RKO (cell line): Measurements from ENCODE around the gene TRABD2A.

ENCODE experiments used
- DNase-seq: peaks from one replicate; pipeline ENCODE4 v3.0.0-alpha.2; 2016; ENCODE audit warnings: low spot score

TRABD2A gene

DNA sequence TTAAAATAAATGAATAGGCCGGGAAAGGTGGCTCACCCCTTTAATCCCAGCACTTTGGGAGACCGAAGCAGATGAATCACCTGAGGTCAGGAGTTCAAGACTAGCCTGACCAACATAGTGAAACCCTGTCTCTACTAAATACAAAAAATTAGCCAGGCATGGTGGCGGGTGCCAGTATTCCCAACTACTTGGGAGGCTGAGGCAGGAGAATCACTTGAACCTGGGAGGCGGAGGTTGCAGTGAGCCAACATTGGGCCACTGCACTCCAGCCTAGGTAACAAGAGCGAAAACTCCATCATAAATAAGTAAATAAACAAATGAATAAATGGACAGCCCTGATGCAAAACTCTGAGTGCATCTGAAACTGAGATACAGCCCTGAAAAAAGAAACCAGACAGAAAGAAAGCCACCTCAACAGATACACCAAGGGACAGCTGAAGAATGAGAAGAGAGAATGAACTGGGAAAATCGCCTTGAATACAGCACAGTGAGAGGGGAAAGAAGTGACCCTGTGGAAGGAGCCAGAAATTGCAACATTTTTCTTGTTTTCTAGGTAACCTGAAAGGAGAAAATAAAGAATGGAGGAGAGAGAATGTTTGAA is 64.4 kb downstream of the TRABD2A start:
- DNase-seq = no peak

DNA sequence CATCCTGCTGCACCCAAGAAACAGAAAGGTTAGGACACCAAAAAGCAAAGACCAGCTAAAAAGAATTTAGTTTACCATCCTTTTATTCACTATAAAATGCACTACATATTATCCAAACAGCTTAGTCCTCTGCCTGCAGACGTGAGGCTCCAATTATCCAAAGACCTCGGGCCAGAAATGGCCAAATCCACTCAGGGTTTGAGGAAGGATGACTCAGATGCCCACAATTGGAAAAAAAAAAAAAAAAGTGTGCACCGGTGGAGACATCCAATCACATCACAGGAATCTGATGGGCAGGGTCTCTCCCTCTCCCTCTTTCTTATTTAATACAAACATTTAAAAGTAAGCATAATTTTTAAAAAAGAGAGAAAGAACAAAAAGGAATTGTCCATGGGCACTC is 65.7 kb downstream of the TRABD2A start:
- no peak for DNase-seq

DNA sequence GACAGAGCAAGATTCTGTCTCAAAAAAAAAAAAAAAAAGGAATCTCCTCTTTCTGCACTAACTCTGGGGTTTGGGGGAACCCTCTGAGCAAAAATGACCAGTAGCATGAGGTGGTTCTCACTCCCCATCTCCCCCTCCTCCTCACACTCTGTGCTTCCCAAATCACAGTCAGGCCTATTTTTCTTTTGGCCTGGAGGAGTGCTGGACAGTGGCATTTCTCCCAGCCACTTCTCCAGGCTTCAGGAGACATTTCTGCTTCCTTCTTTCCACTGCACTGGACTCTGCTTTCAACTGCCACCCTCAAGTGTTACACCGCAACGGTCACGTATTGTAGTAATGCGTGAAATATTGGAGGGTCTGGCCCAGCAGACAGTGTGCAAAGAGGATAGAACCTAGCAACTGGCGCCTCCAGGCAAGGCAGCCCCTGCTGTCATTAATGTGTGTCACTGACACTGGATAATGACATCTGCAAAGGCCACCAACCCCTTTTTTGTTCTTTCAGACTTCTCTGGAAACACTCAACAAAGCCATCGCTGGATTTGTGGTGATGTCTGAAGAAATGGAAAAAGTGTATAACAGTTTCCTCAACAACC is 68.9 kb downstream of the TRABD2A start:
- no peak for DNase-seq

DNA sequence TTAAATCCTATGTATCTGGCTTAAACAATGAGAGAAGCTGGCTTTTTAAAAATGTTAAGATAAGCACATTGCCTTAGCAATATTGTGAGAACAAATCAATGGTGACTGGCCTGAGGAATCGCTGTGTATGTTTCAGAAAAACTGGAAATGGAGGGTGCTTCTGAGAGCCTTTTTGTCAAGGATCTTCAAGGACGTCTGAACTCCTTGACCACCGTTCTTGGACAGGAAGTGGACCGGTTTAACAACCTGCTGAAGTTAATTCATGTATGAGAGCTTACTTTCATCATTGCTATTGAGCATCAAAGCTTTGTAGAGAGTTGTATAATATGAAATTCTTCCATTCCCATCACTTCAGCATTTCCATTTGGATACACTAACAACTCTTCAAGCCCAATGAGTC is 72.6 kb downstream of the TRABD2A start:
- no peak for DNase-seq

DNA sequence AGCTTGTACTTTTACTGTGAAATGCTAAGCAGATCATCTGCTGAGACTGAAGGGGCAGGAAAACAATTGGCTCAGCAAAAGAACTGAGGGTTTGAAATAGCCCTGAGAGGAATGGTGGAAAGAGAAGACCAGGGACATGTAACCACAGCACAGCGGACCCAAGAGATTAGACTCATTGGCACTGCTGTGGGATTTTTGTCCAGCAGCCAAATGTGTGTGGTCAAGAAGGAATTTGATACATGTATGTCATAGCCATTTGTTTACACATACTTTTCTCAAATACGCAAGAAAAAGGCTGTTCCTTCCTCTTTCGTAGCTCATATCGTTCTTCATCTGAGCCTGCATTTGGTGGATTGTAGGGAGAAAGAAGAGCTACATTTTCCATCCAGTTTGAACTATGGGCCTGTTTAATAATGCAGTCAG is 73.8 kb downstream of the TRABD2A start:
- no peak for DNase-seq

DNA sequence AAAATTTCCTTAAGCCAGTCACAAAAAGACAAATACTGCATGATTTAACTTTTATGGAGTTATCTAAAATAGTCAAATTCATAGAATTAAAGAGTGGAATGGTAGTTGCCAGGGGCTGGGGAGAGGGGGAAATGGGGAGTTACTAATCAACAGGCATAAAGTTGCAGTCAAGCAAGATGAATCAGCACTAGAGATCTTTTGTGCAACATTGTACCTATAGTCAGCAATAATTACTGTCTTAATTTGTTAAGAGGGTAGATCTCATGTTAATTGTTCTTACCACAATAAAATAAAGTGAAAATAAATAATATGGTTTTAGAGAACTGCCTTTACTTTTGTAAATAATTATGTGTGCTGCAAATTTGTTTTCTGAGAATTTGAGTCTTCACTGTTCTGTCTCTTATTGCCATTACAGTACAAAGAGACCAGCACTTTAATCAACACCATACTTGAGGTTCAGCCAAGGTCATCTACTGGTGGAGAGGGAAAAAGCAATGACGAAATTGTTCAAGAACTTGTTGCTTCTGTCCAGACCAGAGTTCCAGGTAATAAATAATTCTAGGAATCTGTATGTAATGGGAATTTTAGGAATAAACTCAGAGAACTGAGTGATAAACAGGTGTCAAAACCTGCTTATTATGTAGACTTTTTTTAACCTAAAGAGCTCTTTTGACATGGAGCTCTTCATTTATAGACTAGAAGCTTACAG is 75.5 kb downstream of the TRABD2A start:
- DNase-seq = no peak

DNA sequence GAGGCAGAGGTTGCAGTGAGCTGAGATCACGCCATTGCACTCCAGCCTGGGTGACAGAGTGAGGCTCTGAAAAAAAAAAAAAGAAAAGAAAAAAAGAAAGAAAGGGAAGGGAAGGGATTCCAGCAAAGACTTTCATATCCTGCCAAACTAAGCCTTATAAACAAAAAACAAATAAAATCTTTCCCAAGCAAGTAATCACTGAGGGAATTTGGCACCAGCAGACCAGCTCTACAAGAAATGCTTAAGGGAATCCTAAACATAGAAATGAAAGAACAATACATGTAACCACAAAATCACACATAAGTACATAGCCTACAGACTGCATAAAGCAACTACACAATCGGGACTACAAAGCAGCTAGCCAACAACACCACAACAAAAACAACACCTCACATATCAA is 79.1 kb downstream of the TRABD2A start:
- DNase-seq = no peak

DNA sequence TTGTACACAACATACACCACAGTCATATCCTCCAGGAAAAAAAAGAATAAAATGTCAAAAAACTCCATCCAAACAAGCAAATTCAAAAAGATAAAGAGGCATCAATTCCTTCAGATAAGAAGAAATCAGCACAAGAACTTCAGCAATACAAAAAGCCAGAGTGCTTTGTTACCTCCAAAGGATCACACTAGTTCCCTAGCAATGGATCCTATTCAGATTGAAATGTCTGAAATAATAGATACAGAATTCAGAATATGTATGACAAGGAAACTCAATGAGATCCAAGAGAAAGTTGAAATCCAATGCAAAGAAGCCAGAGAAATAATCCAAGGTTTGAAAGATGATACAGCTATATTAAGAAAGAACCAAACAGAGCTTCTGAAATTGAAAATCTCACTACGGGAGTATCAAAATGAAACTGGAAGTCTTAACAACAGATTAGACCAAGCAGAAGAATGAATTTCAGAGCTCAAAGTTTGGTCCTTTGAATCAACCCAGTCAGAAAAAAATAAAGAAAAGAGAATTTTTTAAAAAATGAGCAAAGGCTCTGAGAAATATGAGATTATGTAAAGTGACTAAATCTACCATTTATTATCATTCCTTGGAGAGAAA is 80.6 kb downstream of the TRABD2A start:
- no peak for DNase-seq

DNA sequence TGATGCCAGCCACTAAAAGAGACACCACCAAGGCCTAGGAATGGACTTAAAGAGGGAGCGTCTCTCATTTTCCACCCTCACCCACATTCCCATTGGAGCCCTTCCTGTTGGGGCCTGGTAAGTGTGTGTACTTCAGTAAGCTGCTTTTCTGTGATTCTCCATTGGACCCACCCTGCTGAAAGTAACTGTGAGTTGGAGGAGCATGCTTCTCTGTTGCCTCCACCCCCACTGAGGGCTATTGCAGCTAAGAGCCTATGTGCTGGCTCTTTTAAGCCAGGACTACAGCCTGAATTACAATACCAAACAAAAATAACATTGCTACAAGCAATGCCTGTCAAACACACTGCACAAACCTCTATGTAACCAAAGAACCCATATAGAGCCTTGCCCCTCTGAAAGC is 81.1 kb downstream of the TRABD2A start:
- no peak for DNase-seq

DNA sequence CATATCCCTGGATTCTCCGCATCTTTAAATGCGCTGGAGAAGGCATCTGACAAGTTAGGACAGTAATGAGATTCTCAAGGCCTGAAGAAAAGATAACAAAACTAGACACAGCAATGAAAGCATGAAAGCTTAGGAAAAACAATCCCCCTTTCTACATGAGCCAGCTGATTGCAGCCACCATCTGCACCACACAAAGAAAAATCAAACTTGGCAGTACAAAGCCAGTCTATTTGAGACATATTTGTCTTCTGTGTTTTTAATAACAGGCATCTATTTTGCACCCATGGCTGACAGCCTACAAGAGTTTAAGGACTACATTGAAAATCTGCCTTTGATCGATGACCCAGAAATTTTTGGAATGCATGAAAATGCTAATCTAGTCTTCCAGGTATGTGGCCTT is 83.6 kb downstream of the TRABD2A start:
- DNase-seq = no peak

DNA sequence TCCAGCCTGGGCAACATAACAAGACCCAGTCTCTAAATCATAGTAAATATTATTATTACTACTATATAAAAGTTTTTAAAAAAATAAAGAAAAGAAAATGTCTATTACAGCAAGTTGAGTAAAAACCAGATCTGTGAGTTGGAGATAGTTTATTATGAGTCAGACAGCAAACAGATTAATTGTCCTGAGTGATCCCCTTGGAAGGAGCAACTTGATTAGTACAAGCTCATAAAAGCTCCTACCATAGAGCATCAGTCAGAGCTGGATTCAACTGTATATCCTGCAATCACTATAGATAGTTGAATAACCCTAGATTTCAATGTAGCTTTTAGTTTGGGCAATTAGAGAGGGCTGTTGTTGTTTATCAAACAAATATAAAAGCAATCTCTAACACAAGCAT is 84.1 kb downstream of the TRABD2A start:
- no peak for DNase-seq

DNA sequence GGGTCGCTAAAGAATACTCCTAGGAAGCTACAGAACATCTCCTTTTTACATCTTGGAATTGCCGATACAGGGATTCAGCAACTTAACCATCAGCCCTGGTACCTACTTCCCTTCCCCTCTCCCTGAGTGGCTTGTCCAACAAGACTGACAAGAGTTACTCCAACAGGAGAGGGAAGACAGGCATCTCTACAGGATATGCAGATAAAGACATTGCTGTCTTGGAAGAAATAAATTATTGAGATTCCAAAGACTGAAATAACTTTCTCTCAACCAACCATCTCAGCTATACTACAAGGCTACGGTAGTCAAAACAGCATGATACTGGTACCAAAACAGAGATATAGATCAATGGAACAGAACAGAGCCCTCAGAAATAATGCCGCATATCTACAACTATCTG is 87.2 kb downstream of the TRABD2A start:
- no peak for DNase-seq

DNA sequence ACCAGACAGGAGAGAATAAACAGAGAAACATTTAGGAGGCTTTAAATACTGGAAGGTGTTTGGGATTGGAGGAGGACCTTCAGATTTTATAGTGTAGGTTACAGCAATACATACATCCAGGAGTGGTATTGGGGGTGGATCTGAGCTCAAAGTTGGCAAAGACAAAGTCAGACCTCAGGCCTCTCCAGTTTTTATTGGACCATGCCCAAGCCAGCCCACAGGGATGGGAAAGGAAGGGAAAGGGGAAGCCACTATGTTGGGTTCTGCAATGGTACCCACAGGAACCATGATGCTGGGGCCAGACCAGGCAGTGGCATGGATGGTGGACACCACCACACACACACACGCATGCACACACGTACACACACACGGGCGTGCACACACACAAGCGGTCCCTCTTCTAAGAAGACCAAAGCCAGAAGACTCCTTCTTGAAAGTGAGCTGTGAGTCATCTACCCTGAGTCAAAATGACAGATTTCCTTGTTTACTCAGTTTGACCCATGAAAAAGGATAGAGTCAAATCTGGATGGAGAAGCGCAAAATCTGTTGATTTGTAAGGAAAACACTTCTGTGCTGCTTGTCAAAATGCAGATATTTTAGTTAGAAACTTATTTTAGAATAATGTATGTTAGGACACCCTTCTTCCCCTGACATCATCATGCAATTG is 87.9 kb downstream of the TRABD2A start:
- DNase-seq = no peak

DNA sequence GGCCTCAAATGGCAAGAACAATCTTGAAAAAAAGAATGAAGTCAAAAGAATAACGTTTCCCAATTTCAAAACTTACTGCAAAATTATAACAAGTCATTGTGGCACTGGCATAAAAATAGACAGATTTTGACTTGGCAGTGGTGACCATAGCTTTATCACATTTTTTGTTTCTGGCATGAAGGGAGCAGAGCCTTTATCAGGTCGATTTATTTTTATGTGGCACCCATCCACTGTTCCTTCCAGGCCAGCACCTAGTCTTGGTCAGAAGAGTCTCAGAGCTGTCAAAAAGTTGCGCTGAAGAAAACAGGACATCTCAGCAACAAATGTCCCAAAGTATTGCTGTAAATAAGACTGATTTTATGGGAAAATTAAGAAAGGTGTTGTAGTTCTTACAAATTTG is 92.4 kb downstream of the TRABD2A start:
- DNase-seq = no peak

DNA sequence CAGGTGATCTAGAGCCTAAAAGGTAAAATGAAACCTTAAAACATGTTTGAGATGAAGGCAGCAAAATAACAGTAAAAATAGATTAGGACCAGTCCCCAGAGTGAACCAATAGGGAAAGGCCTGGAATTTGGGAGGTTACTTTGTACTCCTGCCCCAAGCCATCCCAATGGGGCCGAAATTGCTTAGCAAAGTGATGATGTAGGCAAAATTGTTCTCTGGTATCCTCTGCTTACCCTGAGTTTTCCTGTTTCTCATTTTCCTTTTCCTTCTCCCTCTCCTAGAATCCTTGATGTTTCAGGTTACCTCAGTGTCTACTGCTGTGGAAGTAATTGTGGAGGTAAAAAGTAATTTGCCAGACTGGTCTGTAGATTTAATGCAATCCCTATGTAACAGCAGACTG is 92.9 kb downstream of the TRABD2A start:
- DNase-seq = no peak

DNA sequence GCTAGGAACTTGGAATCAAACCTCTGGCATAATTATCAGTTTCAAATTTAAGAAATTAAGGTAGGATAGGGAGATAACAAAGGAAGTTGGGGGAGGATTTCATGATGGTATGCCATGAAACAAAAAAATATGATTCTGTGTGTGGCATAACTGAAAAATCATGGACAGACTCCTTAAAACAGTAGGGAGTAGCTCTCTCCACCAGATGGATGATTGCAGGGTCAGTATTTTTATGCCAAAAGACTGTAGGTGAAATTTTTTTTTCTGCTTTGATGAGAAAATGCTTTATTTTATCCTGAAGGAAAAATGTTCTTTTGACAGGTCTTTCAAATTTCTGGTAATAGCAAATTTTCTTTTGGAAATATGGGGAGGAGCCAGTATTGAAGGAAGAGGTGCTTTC is 94.3 kb downstream of the TRABD2A start:
- no peak for DNase-seq

DNA sequence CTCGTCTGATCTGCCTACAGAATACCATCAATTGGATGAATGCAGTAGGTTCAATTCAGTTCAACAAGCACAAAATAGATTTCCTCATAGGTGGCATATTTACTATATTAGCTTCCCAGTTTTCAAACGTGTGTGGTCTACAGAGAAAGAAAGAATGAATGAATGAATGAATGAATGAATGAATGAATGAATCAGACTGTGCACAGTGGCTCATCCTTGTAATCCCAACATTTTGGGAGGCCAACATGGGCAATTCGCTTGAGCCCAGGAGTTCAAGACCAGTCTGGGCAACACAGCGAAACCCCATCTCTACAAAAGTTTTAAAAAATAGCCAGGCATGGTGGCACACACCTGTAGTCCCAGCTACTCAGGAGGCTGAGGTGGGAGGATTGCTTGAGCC is 94.9 kb downstream of the TRABD2A start:
- DNase-seq = no peak

DNA sequence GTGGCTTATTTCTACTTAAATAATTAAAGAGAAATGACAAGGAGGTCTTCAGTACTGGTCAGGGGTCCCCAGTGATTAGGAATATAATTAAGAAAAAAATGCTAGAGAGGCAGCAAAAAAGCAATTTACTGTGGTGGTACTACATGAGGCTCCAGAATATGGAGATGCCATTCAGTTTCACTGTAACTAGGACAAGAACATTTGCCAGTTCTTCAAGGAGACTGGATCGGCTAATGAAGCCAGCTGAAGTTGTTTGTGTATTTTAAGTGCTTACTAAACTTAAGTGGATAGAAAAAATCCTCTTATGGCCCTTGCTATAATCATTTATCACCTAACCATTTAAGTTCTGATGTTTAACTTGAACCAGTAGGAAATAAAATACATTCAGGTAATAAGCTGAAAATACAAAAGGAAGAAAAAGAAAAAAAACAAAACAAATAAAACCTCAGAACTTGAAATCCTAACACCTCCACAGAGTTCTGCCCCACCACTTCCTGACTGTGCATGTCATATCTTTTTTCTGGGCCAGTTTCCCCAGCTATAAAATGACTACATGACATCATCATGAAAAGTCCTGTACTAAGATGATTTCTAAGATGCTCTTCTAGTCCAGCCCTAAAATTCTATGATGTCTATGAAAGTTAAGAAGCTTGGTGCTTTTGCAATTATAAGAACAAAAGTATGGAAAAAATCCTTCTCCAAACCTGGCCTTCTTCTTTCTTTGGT is 98.0 kb downstream of the TRABD2A start:
- no peak for DNase-seq

DNA sequence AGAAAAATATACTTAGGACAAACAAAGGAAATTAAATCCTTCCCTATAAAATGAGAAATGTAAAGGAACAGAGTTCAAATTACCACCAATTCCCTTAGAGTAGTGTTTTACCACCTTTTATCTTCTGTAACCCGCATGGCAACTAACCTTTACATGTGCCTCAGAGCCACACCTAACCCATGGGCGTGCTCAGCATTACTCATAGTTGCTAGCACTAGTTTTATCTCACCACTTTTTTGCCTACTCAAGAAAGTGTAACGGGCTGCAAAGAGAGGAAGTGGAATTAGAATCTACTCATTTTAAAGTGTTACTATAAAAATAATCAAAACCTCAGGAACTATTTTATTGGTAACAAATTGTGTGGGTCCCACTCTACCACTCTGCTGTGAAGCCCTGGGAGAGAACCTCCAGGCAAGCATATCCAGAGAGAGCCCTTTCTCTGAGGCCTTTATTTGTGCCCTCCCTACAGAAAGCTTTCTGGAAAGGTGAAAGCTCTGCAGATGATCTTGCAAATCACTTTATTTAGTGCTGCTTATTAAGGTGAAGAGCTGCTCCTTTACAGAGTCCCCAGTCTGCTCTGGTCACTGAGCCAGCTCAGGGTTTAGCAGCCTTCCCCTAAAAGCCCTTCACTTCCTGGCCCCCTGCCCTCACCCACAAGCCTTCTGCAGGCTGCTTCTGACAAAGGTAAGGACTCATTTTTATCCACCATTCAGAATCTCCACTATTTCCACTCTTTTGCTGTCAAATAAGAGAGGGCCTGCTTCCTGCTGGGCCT is 98.8 kb downstream of the TRABD2A start:
- no peak for DNase-seq

DNA sequence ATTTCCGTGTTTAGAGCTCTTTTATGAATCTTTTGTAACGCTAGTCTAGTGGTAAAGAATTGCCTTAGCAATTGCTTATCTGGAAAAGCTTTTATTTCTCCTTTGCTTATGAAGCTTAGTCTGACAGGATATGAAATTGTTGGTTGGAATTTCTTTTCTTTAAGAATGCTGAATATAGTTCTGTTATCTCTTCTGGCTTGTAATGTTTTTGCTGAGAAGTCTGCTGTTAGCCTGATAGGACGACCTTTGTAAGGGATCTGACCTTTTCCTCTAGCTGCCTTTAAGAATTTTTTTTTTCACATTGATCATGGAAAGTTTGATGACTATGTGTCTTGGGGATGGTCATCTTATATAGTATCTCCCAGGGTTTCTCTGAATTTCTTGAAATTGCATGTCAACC is 101.1 kb downstream of the TRABD2A start:
- no peak for DNase-seq
